NCI-H1417 (cell line): ENCODE results near the gene CDNF.
"Not testable (repeated sequence)": the region's sequence is repeated elsewhere in the genome, so short reads cannot be mapped to it uniquely, and the experiment has no call there.

Experiments
- DNase-seq, 3 experiments: peaks; one replicate each; lab custom pipeline; 2025; lab: John Stamatoyannopoulos, UW

CDNF gene

GRCh38 chr10:14839305-14839695 lies 1.5 kb upstream of the CDNF start:
- no peak for DNase-seq

GRCh38 chr10:14838582-14839304 lies 906 bp upstream of the CDNF start:
- DNase-seq = peak in 2 of 3 experiments; percentile 19 to 42

- DNase-seq = peak in 2 of 3 experiments; percentile 19 to 58
Measured at GRCh38 chr10:14837003-14837756, 657 bp downstream of the CDNF start.

GRCh38 chr10:14836208-14836607 lies 1.6 kb downstream of the CDNF start:
- peak in 1 of 3 experiments; percentile 24 for DNase-seq

- no peak for DNase-seq
Measured at GRCh38 chr10:14833106-14833505, 4.7 kb downstream of the CDNF start.

GRCh38 chr10:14826076-14826829 lies 11.6 kb downstream of the CDNF start:
- DNase-seq = peak in 1 of 3 experiments; percentile 1

DNA sequence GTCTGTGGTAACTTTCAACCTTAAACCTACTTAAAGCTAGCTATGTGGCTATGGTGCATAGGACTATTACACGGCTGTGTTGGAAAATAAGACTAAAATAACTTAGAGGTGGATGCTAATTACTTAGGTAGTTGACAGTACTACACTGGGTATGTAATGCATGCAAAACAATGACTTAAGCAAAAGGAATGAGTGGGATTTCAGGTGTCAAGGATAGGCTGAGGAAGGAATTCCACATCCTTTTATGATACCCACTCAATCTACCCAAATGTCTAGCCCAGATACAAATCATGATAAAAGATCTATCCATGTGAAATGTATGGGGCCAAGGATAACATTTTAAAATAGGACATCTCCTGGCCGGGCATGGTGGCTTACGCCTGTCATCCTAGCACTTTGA lies 13.9 kb downstream of the CDNF start:
- no peak for DNase-seq

- peak in 2 of 3 experiments; percentile 19 to 55 for DNase-seq
Measured at GRCh38 chr10:14822879-14823755, 14.7 kb downstream of the CDNF start.

GRCh38 chr10:14821635-14822375 lies 16.0 kb downstream of the CDNF start:
- no peak for DNase-seq

- no peak for DNase-seq
Measured at GRCh38 chr10:14820775-14821154, 17.1 kb downstream of the CDNF start.

DNA sequence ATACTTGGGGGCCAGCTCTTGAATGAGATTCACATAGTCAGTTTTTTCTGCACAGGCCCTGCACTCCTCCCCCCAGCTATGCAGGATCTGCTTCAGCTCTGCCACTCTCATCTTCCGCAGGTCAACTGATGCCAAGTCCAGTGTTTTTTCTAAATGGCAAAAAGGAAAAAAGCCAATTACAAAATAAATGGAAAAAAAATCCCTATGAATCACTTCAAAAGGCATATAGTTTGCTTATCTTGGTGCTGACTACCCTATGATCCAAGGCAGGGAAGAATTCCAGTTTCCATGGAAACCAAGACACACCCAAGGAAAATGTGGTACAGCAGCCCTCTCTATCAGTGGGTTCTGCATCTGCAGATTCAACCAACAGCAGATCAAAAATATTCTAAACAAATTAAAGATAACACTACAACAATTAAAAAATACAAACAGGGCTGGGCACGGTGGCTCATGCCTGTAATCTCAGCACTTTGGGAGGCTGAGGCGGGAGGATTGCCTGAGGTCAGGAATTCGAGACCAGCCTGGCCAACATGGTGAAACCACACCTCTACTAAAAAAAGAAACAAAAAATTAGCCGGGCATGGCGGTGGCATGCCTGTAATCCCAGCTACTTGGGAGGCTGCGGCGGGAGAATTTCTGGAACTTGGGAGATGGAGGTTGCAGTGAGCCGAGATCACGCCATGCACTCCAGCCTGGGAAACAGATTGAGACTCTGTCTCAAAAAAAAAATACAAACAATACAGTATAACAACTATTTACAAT lies 17.6 kb downstream of the CDNF start:
- no peak for DNase-seq

DNA sequence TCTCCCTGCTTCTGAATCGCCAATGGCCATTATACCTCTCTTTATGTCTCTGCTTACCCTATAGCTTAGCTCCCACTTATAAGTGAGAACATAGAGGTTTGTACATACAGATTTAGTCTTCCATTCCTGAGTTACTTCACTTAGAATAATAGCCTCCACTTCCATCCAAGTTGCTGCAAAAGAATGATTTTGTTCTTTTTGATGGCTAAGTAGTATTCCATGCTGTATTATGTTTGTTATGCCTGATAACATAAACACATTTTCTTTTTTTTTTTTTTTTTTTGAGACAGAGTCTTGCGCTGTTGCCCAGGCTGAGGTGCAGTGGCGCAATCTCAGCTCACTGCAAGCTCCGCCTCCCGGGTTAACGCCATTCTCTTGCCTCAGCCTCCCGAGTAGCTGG lies 21.1 kb downstream of the CDNF start:
- not testable (repeated sequence) for DNase-seq

- no peak for DNase-seq
Measured at GRCh38 chr10:14815681-14816080, 22.2 kb downstream of the CDNF start.

- no peak for DNase-seq
Measured at GRCh38 chr10:14812271-14812670, 25.6 kb downstream of the CDNF start.

- peak in 1 of 3 experiments; percentile 18 for DNase-seq
Measured at GRCh38 chr10:14810969-14811953, 26.6 kb downstream of the CDNF start.

DNA sequence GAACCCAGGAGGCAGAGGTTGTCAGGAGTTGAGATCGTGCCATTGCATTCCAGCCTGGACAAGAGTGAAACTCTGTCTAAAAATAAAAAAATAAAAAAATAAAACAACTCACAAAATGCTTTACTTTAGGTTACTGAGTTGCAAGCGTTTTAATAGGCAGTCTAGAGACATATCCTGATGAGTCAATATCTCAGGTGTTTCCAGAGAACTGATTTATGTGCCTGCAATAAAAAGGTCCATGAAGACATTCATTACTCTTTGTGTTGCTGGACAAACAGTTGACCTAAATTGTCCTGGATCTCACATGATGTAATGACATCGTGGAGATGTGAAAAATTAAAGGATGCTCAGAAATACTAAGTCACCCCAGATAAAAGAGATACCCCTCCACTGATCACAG lies 31.5 kb downstream of the CDNF start:
- DNase-seq = peak in 1 of 3 experiments; percentile 20

GRCh38 chr10:14803827-14804226 lies 34.0 kb downstream of the CDNF start:
- no peak for DNase-seq

DNA sequence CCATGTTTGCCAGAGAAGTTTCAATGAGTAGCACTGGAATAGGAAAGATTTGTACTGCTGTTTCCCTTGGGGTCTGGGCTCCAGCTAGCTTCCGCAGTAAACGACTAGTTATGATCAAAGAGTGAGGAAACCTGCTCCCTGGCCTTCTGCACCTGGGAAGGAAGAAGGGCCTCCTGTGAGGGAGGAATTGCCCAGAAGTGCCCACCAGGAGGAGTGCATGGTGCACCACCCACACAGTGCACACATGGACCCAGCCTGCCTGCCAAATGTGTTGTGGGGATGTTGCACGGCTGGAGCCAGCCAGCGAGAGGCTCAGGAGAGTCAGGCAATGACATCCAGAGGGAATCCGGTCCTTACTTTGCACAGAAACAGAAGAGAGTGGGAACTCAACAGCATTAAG lies 36.1 kb downstream of the CDNF start:
- DNase-seq = peak in 1 of 3 experiments; percentile 3

GRCh38 chr10:14800397-14800796 lies 37.4 kb downstream of the CDNF start:
- no peak for DNase-seq
